SKM-1 treated with dmso at 0.1 percent for 144 hours (cell line): ENCODE measurements around the gene SERPINA12.

ENCODE experiments used
- DNase-seq: peaks from one replicate; lab custom pipeline; 2025; ENCODE audit not compliant: unreplicated experiment; lab: John Stamatoyannopoulos, UW

SERPINA12 gene

DNA sequence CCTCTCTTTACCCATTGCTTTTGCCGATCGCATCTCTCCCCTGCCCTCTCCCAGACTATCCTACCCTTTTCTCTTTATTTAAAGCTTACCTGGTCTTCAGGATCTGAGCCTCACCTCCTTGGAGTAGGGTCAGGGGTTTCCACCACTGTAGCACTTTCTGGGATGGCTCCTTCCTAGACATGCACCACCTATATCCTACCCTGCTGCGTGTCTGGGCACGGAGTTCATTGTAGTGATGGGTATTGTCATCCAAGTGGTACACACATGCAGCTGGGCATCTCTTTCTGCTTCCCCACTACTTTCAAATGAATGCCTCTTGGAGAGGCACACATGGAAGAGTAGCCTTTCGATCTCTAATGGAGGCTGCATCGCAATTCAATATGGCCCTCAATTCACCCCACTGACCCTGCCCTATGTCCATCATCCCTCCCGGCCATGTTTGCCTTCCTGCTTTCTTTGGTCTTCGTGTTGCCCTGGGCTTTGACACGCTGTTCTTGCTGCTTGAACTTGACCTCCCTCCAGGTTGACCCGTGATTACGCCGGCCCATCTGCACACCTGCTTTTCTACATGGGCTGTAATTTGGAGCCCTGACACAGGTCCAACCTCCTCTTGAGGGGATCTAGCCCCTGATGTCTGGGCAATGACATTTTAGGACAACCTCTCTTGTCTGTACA, 67.6 kb downstream of the SERPINA12 start:
- no peak for DNase-seq

DNA sequence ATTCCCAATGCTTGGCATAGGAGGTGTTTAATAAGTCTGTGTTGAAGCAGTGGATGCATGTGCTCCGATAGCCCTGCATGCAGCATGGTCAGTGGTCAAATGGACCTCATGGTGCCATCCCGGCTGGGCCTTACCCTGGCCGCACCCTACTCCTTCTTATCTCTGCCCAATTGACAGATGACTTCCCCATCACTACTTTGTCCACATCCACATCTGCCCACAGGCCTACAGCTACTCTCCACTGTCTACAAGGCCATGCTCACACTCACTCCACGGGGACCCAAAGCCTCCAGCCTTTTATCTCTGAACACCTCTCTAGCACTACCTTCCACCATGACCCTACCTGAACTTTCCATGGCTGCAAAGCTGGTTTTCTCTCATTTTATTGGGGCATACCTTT, 68.1 kb downstream of the SERPINA12 start:
- no peak for DNase-seq

DNA sequence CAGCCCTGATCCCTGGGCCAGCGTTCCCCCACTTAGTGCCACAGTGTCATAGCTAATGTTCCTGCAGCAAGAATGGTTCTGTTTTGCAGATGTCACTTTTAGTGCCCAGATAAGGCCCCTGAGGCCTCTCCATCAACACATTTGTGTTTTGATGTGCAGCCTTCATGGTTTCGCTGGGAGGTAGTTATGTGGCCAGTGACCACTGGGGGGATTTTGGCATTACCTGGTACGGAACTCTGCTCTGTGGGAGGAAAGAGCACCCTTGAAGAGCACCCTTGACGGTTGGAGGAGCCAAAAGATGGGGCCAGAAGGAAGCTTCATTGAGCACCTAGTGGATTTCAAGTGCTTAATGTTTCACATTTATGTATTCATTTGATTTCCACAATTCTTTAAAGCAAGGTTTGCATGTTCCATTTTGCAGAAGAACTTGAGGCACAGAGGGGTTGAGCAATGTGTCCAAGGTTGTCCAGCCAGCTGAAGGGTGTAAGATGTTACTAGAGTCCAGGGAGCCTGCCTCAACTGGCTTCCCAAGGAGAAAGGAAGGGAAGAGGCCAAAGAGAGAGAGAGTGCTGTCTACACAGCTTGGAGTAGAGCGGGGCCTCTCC, 69.7 kb downstream of the SERPINA12 start:
- no peak for DNase-seq
